Neural cell (in vitro differentiated cells): Measurements from ENCODE around the gene PLXNA3. TPM values are rescaled to one million over a fixed set of nuclear protein-coding genes. Genes with fewer than 3 reads are reported as not detected.
"Not testable (repeated sequence)": the region's sequence is repeated elsewhere in the genome, so short reads cannot be mapped to it uniquely, and the experiment has no call there.

Experiments used
- H2AFZ ChIP-seq: fragments of 200-600, 300-800 bp; sonication (generic), shearing (Covaris generic); 2 replicates; pipeline ENCODE4 v1.6.0; 2014; ENCODE audit warnings: low read depth, mild to moderate bottlenecking, antibody characterized with exemption, low read length, moderate library complexity
- H3F3A ChIP-seq: fragments of 200-600 bp; shearing (Covaris generic); 2 replicates; pipeline ENCODE4 v1.6.1; 2016; ENCODE audit warnings: mild to moderate bottlenecking, moderate library complexity, mixed read lengths, antibody characterized with exemption, low read length; ENCODE audit not compliant: insufficient read depth, poor library complexity, severe bottlenecking
- H3K27ac ChIP-seq: fragments of 200-600, 300-800 bp; sonication (generic), shearing (Covaris generic); 2 replicates; pipeline ENCODE4 v1.5.1; 2014; ENCODE audit warnings: mild to moderate bottlenecking, low read length, moderate library complexity
- H3K27me3 ChIP-seq: fragments of 300-800, 200-600 bp; sonication (generic), shearing (Covaris generic); 2 replicates; pipeline ENCODE4 v1.6.0; 2014; ENCODE audit warnings: mild to moderate bottlenecking, low read depth, low read length, moderate library complexity; ENCODE audit not compliant: insufficient read depth
- H3K36me3 ChIP-seq: fragments of 300-800, 200-600 bp; sonication (generic), shearing (Covaris generic); 2 replicates; pipeline ENCODE4 v1.5.1; 2014; ENCODE audit warnings: mild to moderate bottlenecking, antibody characterized with exemption, low read length, moderate library complexity; ENCODE audit not compliant: insufficient read depth
- H3K4me2 ChIP-seq: fragments of 300-800, 200-600 bp; sonication (generic), shearing (Covaris generic); 2 replicates; pipeline ENCODE4 v1.6.0; 2014; ENCODE audit warnings: mild to moderate bottlenecking, low read length
- H3K4me3 ChIP-seq: fragments of 300-800, 200-600 bp; sonication (generic), shearing (Covaris generic); 2 replicates; pipeline ENCODE4 v1.5.1; 2014; ENCODE audit warnings: mild to moderate bottlenecking, low read length, moderate library complexity
- H3K79me2 ChIP-seq: fragments of 200-600 bp; shearing (Covaris generic); replicated peaks from 2 replicates; pipeline ENCODE4 v1.6.0; 2014; ENCODE audit warnings: mild to moderate bottlenecking, low read length, moderate library complexity; ENCODE audit not compliant: insufficient read depth
- H3K9ac ChIP-seq: fragments of 300-800, 200-600 bp; sonication (generic), shearing (Covaris generic); 2 replicates; pipeline ENCODE4 v1.6.1; 2016; ENCODE audit warnings: mild to moderate bottlenecking, low read length, mixed read lengths
- H3K9me2 ChIP-seq: fragments of 200-600 bp; shearing (Covaris generic); 2 replicates; pipeline ENCODE4 v1.6.1; 2016; ENCODE audit warnings: mild to moderate bottlenecking, low read length, mixed read lengths; ENCODE audit not compliant: insufficient read depth
- H3K9me3 ChIP-seq: fragments of 200-600, 300-800 bp; sonication (generic), shearing (Covaris generic); 2 replicates; pipeline ENCODE4 v1.6.1; 2016; ENCODE audit warnings: mild to moderate bottlenecking, mixed run types, low read length, moderate library complexity, mixed read lengths
- H4K20me1 ChIP-seq: fragments of 200-600 bp; shearing (Covaris generic); 2 replicates; pipeline ENCODE4 v1.6.1; 2016; ENCODE audit warnings: mild to moderate bottlenecking, mixed run types; ENCODE audit not compliant: insufficient read depth
- CTCF ChIP-seq: fragments of 450-650 bp; IDR thresholded peaks from 2 replicates; pipeline ENCODE4 v1.5.1; 2014; ENCODE audit warnings: antibody characterized with exemption, mild to moderate bottlenecking, moderate library complexity; ENCODE audit not compliant: poor library complexity, severe bottlenecking
- EP300 ChIP-seq: fragments of 450-650 bp; conservative IDR thresholded peaks from 2 replicates; pipeline ENCODE4 v1.6.1; 2014; ENCODE audit warnings: antibody characterized with exemption, mild to moderate bottlenecking, moderate library complexity; ENCODE audit not compliant: poor library complexity, severe bottlenecking
- EZH2 ChIP-seq: fragments of 200-600, 300-800 bp; shearing (Covaris generic), sonication (generic); IDR thresholded peaks from 2 replicates; pipeline ENCODE4 v1.6.1; 2014; ENCODE audit warnings: antibody characterized with exemption, low read length, borderline replicate concordance, mild to moderate bottlenecking; ENCODE audit not compliant: insufficient read depth, poor library complexity, severe bottlenecking
- MXI1 ChIP-seq: fragments of 450-650 bp; conservative IDR thresholded peaks from 2 replicates; pipeline ENCODE4 v1.6.1; 2014; ENCODE audit warnings: antibody characterized with exemption, mild to moderate bottlenecking; ENCODE audit not compliant: poor library complexity, severe bottlenecking
- POLR2AphosphoS5 ChIP-seq: IDR thresholded peaks from 2 replicates; pipeline ENCODE4 v1.6.1; 2012
- RAD21 ChIP-seq: fragments of 450-650 bp; conservative IDR thresholded peaks from 2 replicates; pipeline ENCODE4 v1.6.1; 2014; ENCODE audit warnings: antibody characterized with exemption, mild to moderate bottlenecking, moderate library complexity
- SMC3 ChIP-seq: fragments of 450-650 bp; conservative IDR thresholded peaks from 2 replicates; pipeline ENCODE4 v1.6.1; 2014; ENCODE audit warnings: antibody characterized with exemption, mild to moderate bottlenecking, moderate library complexity; ENCODE audit not compliant: poor library complexity
- polyA plus RNA-seq: library from polyadenylated mRNA; depleted of rRNA; stranded (reverse); fragments of >200 nt; gene quantifications from 2 replicates; pipeline ENCODE4 v1.2.3, GENCODE V29; 2014
- TF ChIP-seq, protein P1 (sequence below): IDR thresholded peaks from 2 replicates; pipeline ENCODE4 v1.6.1; 2012; ENCODE audit warnings: borderline replicate concordance

Gene PLXNA3
- polyA plus RNA-seq, 1 donor from 2014 or later: 17.2 TPM

DNA sequence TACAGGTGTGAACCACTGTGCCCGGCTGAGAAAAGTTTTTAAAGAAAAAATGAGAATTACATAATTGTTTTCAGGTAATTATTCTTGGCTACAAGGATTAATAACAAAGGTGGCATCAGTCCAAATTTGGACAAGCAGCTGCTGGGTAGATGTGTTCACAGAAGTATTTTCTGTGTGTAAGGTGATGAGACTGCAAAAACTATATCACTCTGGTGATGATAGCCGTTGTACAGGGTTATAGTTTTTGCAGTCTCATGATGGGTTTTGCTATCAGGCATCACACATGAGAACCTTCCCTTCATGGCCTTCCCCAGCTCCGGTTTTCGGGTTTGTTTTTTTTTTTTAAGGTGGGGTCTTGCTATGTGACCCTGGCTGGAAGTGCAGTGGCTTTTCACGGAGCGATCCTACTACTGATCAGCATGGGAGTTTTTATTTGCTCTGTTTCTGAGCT is 37.4 kb downstream of the PLXNA3 start:
- no peak overlapping the region for H3K9ac ChIP-seq
- no peak overlapping the region for H3K4me2 ChIP-seq
- no peaks in the 10 kb centered on the region for H3K27me3 ChIP-seq
- no peaks in the 10 kb centered on the region for H4K20me1 ChIP-seq
- H3K4me3 ChIP-seq: no peak overlapping the region
- H3K9me3 ChIP-seq: no peaks in the 10 kb centered on the region
- H3K9me2 ChIP-seq: no peaks in the 10 kb centered on the region
- no peaks in the 10 kb centered on the region for H3K79me2 ChIP-seq
- no peaks in the 10 kb centered on the region for H3K36me3 ChIP-seq
- H2AFZ ChIP-seq: no peak overlapping the region
- H3K27ac ChIP-seq: no peak overlapping the region
- TF ChIP-seq EP300 (no peak), SMC3 (no peak), EZH2 (no peak), RAD21 (no peak), MXI1 (no peak), CTCF (no peak), POLR2AphosphoS5 (no peak)
- TF ChIP-seq, protein P1, sequence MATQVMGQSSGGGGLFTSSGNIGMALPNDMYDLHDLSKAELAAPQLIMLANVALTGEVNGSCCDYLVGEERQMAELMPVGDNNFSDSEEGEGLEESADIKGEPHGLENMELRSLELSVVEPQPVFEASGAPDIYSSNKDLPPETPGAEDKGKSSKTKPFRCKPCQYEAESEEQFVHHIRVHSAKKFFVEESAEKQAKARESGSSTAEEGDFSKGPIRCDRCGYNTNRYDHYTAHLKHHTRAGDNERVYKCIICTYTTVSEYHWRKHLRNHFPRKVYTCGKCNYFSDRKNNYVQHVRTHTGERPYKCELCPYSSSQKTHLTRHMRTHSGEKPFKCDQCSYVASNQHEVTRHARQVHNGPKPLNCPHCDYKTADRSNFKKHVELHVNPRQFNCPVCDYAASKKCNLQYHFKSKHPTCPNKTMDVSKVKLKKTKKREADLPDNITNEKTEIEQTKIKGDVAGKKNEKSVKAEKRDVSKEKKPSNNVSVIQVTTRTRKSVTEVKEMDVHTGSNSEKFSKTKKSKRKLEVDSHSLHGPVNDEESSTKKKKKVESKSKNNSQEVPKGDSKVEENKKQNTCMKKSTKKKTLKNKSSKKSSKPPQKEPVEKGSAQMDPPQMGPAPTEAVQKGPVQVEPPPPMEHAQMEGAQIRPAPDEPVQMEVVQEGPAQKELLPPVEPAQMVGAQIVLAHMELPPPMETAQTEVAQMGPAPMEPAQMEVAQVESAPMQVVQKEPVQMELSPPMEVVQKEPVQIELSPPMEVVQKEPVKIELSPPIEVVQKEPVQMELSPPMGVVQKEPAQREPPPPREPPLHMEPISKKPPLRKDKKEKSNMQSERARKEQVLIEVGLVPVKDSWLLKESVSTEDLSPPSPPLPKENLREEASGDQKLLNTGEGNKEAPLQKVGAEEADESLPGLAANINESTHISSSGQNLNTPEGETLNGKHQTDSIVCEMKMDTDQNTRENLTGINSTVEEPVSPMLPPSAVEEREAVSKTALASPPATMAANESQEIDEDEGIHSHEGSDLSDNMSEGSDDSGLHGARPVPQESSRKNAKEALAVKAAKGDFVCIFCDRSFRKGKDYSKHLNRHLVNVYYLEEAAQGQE: no peak
- no peaks in the 10 kb centered on the region for H3F3A ChIP-seq

GRCh38 chrX:154496591-154497137 is 38.6 kb downstream of the PLXNA3 start:
- not testable (repeated sequence) for H3K4me2 ChIP-seq, H3K9me3 ChIP-seq, H3K27me3 ChIP-seq, H3K9ac ChIP-seq, H3K4me3 ChIP-seq, H3F3A ChIP-seq, H3K27ac ChIP-seq, H2AFZ ChIP-seq, H3K36me3 ChIP-seq, H4K20me1 ChIP-seq, H3K79me2 ChIP-seq, H3K9me2 ChIP-seq

DNA sequence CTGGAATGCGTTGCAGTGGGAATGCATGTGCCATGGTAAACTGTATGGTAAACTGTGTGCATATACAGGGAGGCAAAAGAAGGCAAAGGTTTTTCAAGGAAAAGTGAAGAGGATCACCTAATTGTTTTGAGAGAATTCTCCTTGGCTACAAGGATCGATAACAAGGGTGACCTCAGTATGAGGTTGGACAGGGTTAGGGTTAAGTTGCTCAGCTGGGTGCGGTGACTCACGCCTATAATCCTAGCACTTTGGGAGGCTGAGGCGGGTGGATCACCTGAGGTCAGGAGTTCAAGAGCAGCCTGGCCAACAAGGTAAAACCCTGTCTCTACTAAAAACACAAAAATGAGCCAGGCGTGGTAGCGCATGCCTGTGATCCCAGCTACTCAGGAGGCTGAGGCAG is 43.3 kb downstream of the PLXNA3 start:
- not testable (repeated sequence) for H3K9me2 ChIP-seq, H4K20me1 ChIP-seq, H3K4me3 ChIP-seq, H3K79me2 ChIP-seq, H3K27me3 ChIP-seq, H2AFZ ChIP-seq, H3K9ac ChIP-seq, H3K27ac ChIP-seq, H3K36me3 ChIP-seq, H3K4me2 ChIP-seq, H3F3A ChIP-seq, H3K9me3 ChIP-seq
